Esophagus (tissue), 2 donors: ENCODE results near the gene TNPO1. TPM values are rescaled to one million over a fixed set of nuclear protein-coding genes. Genes with fewer than 3 reads are reported as not detected.

ENCODE experiments used
- H3K27ac ChIP-seq, 2 donors: one replicate each; pipeline ENCODE4 v1.5.1; 2013; ENCODE audit warnings: low read depth in 2 of 2, mild to moderate bottlenecking in 2 of 2, inconsistent platforms in 1 of 2, low read length in 1 of 2, moderate library complexity in 1 of 2
- H3K27me3 ChIP-seq, 2 donors: one replicate each; pipeline ENCODE4 v1.6.1; 2013; ENCODE audit warnings: low read length in 2 of 2, control low read depth in 1 of 2, mild to moderate bottlenecking in 1 of 2; ENCODE audit not compliant: insufficient read depth in 2 of 2, control insufficient read depth in 1 of 2
- H3K36me3 ChIP-seq, 2 donors: one replicate each; pipeline ENCODE4 v1.6.1; 2013; ENCODE audit warnings: low read length in 1 of 2; ENCODE audit not compliant: control insufficient read depth in 2 of 2, insufficient read depth in 2 of 2
- H3K4me1 ChIP-seq, 2 donors: one replicate each; pipeline ENCODE4 v1.6.1; 2013; ENCODE audit warnings: low read length in 1 of 2; ENCODE audit not compliant: control insufficient read depth in 2 of 2, insufficient read depth in 2 of 2
- H3K4me3 ChIP-seq, 2 donors: one replicate each; pipeline ENCODE4 v1.5.1; 2013; ENCODE audit warnings: low read length in 2 of 2, mild to moderate bottlenecking in 2 of 2, low read depth in 1 of 2, moderate library complexity in 1 of 2
- H3K9me3 ChIP-seq, 2 donors: one replicate each; pipeline ENCODE4 v1.6.1; 2013; ENCODE audit warnings: mild to moderate bottlenecking in 2 of 2, low read depth in 1 of 2, low read length in 1 of 2, moderate library complexity in 1 of 2; ENCODE audit not compliant: control insufficient read depth in 2 of 2, insufficient read depth in 1 of 2
- WGBS, 2 donors: extraction: QIAGEN DNeasy Blood & Tissue Kit; methylation state at CpG; one replicate each; pipeline ENCODE4 v1.1.7; 2013; 5-methylcytosine and 5-hydroxymethylcytosine counted together
- polyA plus RNA-seq, 2 donors: library from polyadenylated mRNA; stranded (reverse); fragments of 200-250 nt; gene quantifications; one replicate each; pipeline ENCODE4 v1.2.3, GENCODE V29; 2013
- donor health status: healthy with polysubstance abuse.
- donor health status: Bipolar disorder and iron deficiency.

TNPO1 gene
- polyA plus RNA-seq, 2 donors: 6.2 to 14.5 TPM

- Histone ChIP-seq H3K4me3 (peak overlapping the region in 1 of 2 donors; percentile 27), H3K4me1 (peaks cover 0 to 3% of the 10 kb centered on the region in 2 donors), H3K36me3 (no peaks in the 10 kb centered on the region), H3K27me3 (no peaks in the 10 kb centered on the region), H3K27ac (peak overlapping the region in 1 of 2 donors; percentile 66), H3K9me3 (no peaks in the 10 kb centered on the region)
- WGBS, 2 donors: 88 to 90% methylated on average over 7 of the region's 7 CpGs
Measured at GRCh38 chr5:72954389-72954788, 137.9 kb downstream of the TNPO1 start.

GRCh38 chr5:72955143-72955767, 138.8 kb downstream of the TNPO1 start:
- H3K27me3 ChIP-seq: no peaks in the 10 kb centered on the region
- WGBS, 2 donors: 2% methylated on average over 33 of the region's 33 CpGs
- peaks cover 0 to 3% of the 10 kb centered on the region in 2 donors for H3K4me1 ChIP-seq
- no peaks in the 10 kb centered on the region for H3K36me3 ChIP-seq
- peak overlapping the region; percentile 78 to 79 for H3K4me3 ChIP-seq
- H3K27ac ChIP-seq: peak overlapping the region; percentile 97 to 99
- H3K9me3 ChIP-seq: no peaks in the 10 kb centered on the region

GRCh38 chr5:72955768-72956323, 139.4 kb downstream of the TNPO1 start, which contains the start of gene FCHO2:
FCHO2 (plus strand) TSS chr5:72956041; CDS start chr5:72956097, 56 bp downstream.
- no peaks in the 10 kb centered on the region for H3K36me3 ChIP-seq
- H3K27ac ChIP-seq: peak within 1 kb of the TSS; percentile 97 to 99
- no peaks in the 10 kb centered on the region for H3K27me3 ChIP-seq
- H3K4me1 ChIP-seq: peaks cover 0 to 3% of the 10 kb centered on the region in 2 donors
- peak within 1 kb of the TSS; percentile 78 to 79 for H3K4me3 ChIP-seq
- 1% methylated on average over 53 to 64 of the region's 64 CpGs for WGBS, 2 donors
- no peaks in the 10 kb centered on the region for H3K9me3 ChIP-seq

- Histone ChIP-seq H3K4me3 (peak overlapping the region; percentile 78 to 79), H3K4me1 (peaks cover 0 to 2% of the 10 kb centered on the region in 2 donors), H3K9me3 (no peaks in the 10 kb centered on the region), H3K27me3 (no peaks in the 10 kb centered on the region), H3K27ac (peak overlapping the region; percentile 97 to 99), H3K36me3 (no peaks in the 10 kb centered on the region)
- 1 to 2% methylated on average over 34 to 51 of the region's 51 CpGs for WGBS, 2 donors
Measured at GRCh38 chr5:72956324-72957140, 140.1 kb downstream of the TNPO1 start.

- WGBS, 2 donors: 68 to 85% methylated on average over 1 of the region's 1 CpG
- no peaks in the 10 kb centered on the region for H3K27me3 ChIP-seq
Measured at GRCh38 chr5:72957337-72957736, 140.9 kb downstream of the TNPO1 start.

GRCh38 chr5:72959257-72959656, 142.8 kb downstream of the TNPO1 start:
- Histone ChIP-seq H3K9me3 (no peaks in the 10 kb centered on the region), H3K27me3 (no peaks in the 10 kb centered on the region), H3K4me3 (peak overlapping the region in 1 of 2 donors; percentile 28), H3K4me1 (no peaks in the 10 kb centered on the region), H3K36me3 (peaks cover 0 to 2% of the 10 kb centered on the region in 2 donors), H3K27ac (peak overlapping the region in 1 of 2 donors; percentile 4)
- 97% methylated on average over 1 of the region's 1 CpG for WGBS, 2 donors

More at GRCh38 chr5:72957337-72957736, 140.9 kb downstream of the TNPO1 start:
- Histone ChIP-seq H3K27ac (peak overlapping the region; percentile 49 to 68), H3K36me3 (no peaks in the 10 kb centered on the region), H3K4me1 (no peaks in the 10 kb centered on the region), H3K9me3 (no peaks in the 10 kb centered on the region), H3K4me3 (peak overlapping the region; percentile 35 to 79)

Other genes with a start within 250 kb of the TNPO1 start
- gene FCHO2, start 139.4 kb downstream of the TNPO1 start, polyA plus RNA-seq: 10 to 100 TPM; 20.5 to 33.7 TPM